Activated naive CD8-positive, alpha-beta T cell treated with anti-CD3 and anti-CD28 coated beads for 36 hours (primary cell): Measurements from ENCODE around the gene EXOC8. TPM values are rescaled to one million over a fixed set of nuclear protein-coding genes. Genes with fewer than 3 reads are reported as not detected.

Experiments used
- DNase-seq: peaks from one replicate; pipeline ENCODE4 v3.0.0; 2021
- H3K27ac Mint-ChIP-seq: one replicate; pipeline ENCODE4 v1.8.0; 2022; ENCODE audit warnings: mild to moderate bottlenecking, moderate library complexity, mixed read lengths
- H3K27me3 Mint-ChIP-seq: one replicate; pipeline ENCODE4 v1.8.0; 2022; ENCODE audit warnings: mild to moderate bottlenecking, mixed read lengths
- H3K36me3 Mint-ChIP-seq: one replicate; pipeline ENCODE4 v1.8.0; 2021; ENCODE audit warnings: mild to moderate bottlenecking, mixed read lengths
- H3K4me1 Mint-ChIP-seq: one replicate; pipeline ENCODE4 v1.8.0; 2021; ENCODE audit warnings: mixed read lengths
- H3K4me3 Mint-ChIP-seq: one replicate; pipeline ENCODE4 v1.8.0; 2022; ENCODE audit warnings: mild to moderate bottlenecking, moderate library complexity, mixed read lengths
- H3K9me3 Mint-ChIP-seq: one replicate; pipeline ENCODE4 v1.8.0; 2022; ENCODE audit warnings: mixed read lengths
- total RNA-seq, 2 experiments: library from RNA; stranded (reverse); gene quantifications; one replicate each; pipeline ENCODE4 v1.2.3, GENCODE V29; 2021

The EXOC8 gene
- total RNA-seq, 2 experiments from 2014 or later = 12.6 to 13.0 TPM

GRCh38 chr1:231335663-231336602, 1.7 kb downstream of the EXOC8 start:
- Mint-ChIP-seq H3K27ac (peak overlapping the region; percentile 43), H3K27me3 (peaks cover 3% of the 10 kb centered on the region), H3K4me1 (peaks cover 55% of the 10 kb centered on the region), H3K36me3 (peaks cover 68% of the 10 kb centered on the region), H3K9me3 (peaks cover 9% of the 10 kb centered on the region), H3K4me3 (peak overlapping the region; percentile 97)
- no peak for DNase-seq

DNA sequence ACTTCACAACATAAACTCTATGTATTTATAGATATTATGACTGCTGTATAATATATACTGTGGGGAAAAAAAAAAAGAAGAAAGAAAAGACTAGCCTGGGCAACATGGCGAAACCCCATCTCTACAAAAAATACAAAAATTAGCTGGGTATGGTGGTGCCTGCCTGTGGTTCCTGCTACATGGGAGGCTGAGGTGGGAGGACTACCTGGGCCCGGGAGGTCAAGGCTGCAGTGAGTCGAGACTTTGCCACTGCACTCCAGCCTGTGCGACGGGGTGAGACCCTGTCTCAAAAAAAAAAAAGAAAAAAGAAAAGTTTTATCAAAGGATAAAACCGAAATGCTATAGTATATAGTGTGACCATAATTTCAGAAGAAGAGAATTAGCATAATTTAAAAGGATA, 2.7 kb downstream of the EXOC8 start:
- Mint-ChIP-seq H3K27ac (no peak overlapping the region), H3K4me3 (peak overlapping the region; percentile 65), H3K27me3 (peaks cover 3% of the 10 kb centered on the region), H3K36me3 (peaks cover 66% of the 10 kb centered on the region), H3K9me3 (peaks cover 9% of the 10 kb centered on the region), H3K4me1 (peaks cover 48% of the 10 kb centered on the region)
- no peak for DNase-seq

DNA sequence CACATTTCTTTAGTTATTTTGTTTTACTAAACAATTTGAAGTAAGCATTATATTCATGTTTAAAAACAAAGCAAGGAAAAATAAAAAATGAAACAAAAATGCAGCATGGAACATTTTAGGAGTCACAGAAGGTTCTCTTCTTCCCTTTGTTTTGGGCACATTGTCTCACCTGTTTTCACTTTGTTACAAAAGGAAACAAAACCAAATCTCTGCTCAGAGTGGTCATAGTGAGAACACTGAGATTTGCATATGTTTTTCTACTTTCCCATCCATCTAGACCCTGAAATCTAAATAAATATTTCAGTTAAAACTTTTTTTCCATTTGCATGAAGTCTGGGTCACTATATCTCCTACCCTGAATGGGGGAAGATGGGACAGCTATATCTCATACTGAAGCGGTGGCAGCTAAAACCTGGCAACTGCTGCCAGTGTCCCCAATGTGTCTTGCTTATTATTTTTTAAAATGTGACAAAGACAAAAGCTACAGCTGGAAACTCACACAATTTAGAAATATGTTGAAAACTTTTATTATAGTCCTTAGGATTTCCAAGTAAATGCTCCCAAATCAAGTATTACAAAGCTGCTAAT, 3.5 kb downstream of the EXOC8 start:
- H3K27ac Mint-ChIP-seq = no peak overlapping the region
- H3K36me3 Mint-ChIP-seq = peaks cover 61% of the 10 kb centered on the region
- peaks cover 43% of the 10 kb centered on the region for H3K4me1 Mint-ChIP-seq

GRCh38 chr1:231332761-231333160, 4.9 kb downstream of the EXOC8 start:
- no peak overlapping the region for H3K27ac Mint-ChIP-seq
- H3K36me3 Mint-ChIP-seq = peaks cover 56% of the 10 kb centered on the region
- no peak overlapping the region for H3K4me3 Mint-ChIP-seq
- peaks cover 39% of the 10 kb centered on the region for H3K4me1 Mint-ChIP-seq
- no peak for DNase-seq
- peaks cover 8% of the 10 kb centered on the region for H3K9me3 Mint-ChIP-seq
- H3K27me3 Mint-ChIP-seq = peaks cover 2% of the 10 kb centered on the region

More for the DNA sequence above, 3.5 kb downstream of the EXOC8 start:
- H3K27me3 Mint-ChIP-seq = peaks cover 3% of the 10 kb centered on the region
- DNase-seq = no peak
- peak overlapping the region; percentile 43 for H3K4me3 Mint-ChIP-seq
- peaks cover 9% of the 10 kb centered on the region for H3K9me3 Mint-ChIP-seq

GRCh38 chr1:231329483-231329882, 8.2 kb downstream of the EXOC8 start:
- Mint-ChIP-seq H3K27ac (no peak overlapping the region), H3K9me3 (peaks cover 7% of the 10 kb centered on the region), H3K36me3 (peaks cover 29% of the 10 kb centered on the region), H3K27me3 (no peaks in the 10 kb centered on the region), H3K4me3 (no peak overlapping the region), H3K4me1 (peaks cover 17% of the 10 kb centered on the region)
- no peak for DNase-seq

DNA sequence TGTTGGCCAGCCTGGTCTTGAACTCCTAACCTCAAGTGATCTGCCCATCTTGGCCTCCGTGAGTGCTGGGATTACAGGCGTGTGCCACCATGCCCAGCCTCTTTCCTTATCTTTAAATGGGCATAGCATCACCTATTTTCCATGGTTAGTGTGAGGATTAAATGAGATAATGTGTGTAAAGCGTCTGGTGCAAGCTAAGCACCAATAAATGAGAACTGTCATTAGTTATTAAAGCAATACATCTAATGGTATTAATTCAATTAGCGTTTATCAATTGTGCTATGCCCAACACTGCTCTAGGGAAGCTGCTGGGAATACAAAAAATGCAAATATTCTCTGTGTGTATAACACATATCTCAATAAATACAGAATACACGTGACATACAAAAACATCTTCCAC, 10.0 kb downstream of the EXOC8 start:
- H3K27ac Mint-ChIP-seq = no peak overlapping the region

GRCh38 chr1:231326248-231326647, 11.4 kb downstream of the EXOC8 start:
- H3K27ac Mint-ChIP-seq = no peak overlapping the region
- H3K36me3 Mint-ChIP-seq = peaks cover 2% of the 10 kb centered on the region
- peaks cover 4% of the 10 kb centered on the region for H3K4me1 Mint-ChIP-seq
- H3K27me3 Mint-ChIP-seq = no peaks in the 10 kb centered on the region
- no peak for DNase-seq
- no peak overlapping the region for H3K4me3 Mint-ChIP-seq
- H3K9me3 Mint-ChIP-seq = peaks cover 1% of the 10 kb centered on the region

More for the DNA sequence above, 10.0 kb downstream of the EXOC8 start:
- H3K4me3 Mint-ChIP-seq = no peak overlapping the region
- no peaks in the 10 kb centered on the region for H3K27me3 Mint-ChIP-seq
- H3K9me3 Mint-ChIP-seq = peaks cover 7% of the 10 kb centered on the region
- peaks cover 13% of the 10 kb centered on the region for H3K36me3 Mint-ChIP-seq
- H3K4me1 Mint-ChIP-seq = peaks cover 8% of the 10 kb centered on the region
- no peak for DNase-seq

DNA sequence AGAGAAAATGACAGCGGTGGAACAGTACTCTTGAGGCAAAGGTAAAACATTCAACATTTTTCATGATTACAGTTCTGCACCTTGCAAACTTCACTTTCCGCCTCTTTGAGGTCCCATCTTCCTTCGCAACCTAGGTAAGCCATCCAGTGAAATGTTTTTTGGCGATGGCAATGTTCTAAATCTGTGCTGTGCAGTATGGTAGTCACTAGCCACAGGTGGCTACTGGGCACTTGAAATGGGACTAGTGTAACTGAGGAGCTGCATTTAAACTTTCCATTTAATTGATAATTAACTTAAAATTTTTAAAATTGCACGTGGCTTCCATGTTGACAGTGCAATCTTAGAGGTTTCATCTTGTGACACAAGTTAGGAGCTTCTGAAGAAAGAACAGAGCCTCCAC, 13.0 kb downstream of the EXOC8 start:
- DNase-seq = no peak
- H3K4me3 Mint-ChIP-seq = no peak overlapping the region
- no peak overlapping the region for H3K27ac Mint-ChIP-seq
- H3K9me3 Mint-ChIP-seq = no peaks in the 10 kb centered on the region
- H3K36me3 Mint-ChIP-seq = no peaks in the 10 kb centered on the region
- peaks cover 3% of the 10 kb centered on the region for H3K4me1 Mint-ChIP-seq
- H3K27me3 Mint-ChIP-seq = no peaks in the 10 kb centered on the region

DNA sequence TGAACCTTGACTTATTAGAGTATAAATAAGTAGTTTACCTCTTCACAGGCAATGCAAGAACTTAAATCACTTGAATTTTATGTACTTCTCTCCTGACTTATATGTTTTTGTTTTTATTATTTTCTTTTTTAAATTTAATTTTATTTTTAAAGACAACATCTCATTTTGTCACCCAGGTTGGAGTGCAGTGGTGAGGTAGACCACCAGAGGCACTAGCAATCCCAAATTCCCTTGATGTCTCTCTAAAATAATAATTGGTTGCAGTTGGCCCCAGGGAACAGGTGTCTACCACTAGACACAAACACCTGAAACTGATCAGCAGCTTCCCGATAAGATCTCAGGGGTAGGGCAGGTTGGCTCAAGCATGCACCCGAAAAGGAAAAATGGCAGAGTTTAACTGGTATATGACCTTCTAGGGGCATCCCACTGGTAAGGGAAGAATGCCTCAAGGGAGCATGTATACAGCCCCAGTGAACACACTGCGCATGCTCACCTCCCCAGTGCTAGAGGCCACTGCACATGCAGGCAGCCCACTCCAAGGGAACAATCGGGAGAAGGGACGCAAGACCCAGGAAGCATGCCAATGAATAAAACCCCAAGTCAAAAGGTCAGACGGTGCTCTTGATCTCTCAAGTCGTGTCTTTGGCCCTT, 14.6 kb downstream of the EXOC8 start:
- no peaks in the 10 kb centered on the region for H3K36me3 Mint-ChIP-seq
- no peaks in the 10 kb centered on the region for H3K9me3 Mint-ChIP-seq
- DNase-seq = no peak
- H3K4me3 Mint-ChIP-seq = no peak overlapping the region
- H3K27ac Mint-ChIP-seq = no peak overlapping the region
- H3K4me1 Mint-ChIP-seq = no peaks in the 10 kb centered on the region
- H3K27me3 Mint-ChIP-seq = no peaks in the 10 kb centered on the region

DNA sequence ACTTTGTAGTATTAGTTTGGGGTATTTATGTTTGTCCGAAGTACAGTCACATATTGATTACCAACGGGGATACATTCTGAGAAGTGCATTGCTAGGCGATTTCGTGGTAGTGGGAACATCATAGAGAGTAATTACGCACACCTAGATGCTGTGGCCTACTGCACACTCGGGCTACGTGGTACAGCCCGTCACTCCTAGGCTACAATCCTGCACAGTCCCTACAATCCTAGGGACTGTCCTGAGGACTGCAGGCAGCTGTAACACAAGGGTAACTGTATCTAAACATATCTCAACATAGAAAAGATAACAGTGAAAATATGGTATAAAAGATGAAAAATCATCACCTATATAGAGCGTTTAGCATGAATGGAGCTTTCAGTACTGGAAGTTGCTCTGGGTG, 18.6 kb downstream of the EXOC8 start:
- Mint-ChIP-seq H3K9me3 (no peaks in the 10 kb centered on the region), H3K4me3 (no peak overlapping the region), H3K27ac (no peak overlapping the region), H3K4me1 (peaks cover 2% of the 10 kb centered on the region), H3K27me3 (no peaks in the 10 kb centered on the region), H3K36me3 (no peaks in the 10 kb centered on the region)
- no peak for DNase-seq

- Mint-ChIP-seq H3K27ac (no peak overlapping the region), H3K4me3 (no peak overlapping the region), H3K9me3 (no peaks in the 10 kb centered on the region), H3K36me3 (no peaks in the 10 kb centered on the region), H3K4me1 (peaks cover 2% of the 10 kb centered on the region), H3K27me3 (no peaks in the 10 kb centered on the region)
- no peak for DNase-seq
These were observed 19.1 kb downstream of the EXOC8 start for GRCh38 chr1:231318568-231318967.

DNA sequence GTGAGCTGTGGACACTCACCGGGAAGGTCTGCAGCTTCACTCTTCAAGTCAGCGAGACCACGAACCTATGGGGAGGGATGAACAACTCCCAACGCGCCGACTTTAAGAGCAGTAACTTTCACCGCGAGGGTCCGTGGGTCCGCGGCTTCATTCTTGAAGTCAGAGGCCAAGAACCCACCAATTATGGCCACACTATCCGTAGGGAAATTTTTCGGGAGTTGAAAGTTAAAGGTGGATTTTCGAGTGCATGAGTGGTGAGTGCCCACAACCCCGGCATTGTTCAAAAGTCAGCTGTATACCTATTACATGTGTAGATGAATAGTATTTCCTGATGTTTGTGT, 19.7 kb downstream of the EXOC8 start:
- H3K27ac Mint-ChIP-seq = no peak overlapping the region
- H3K27me3 Mint-ChIP-seq = no peaks in the 10 kb centered on the region
- no peaks in the 10 kb centered on the region for H3K36me3 Mint-ChIP-seq
- no peak for DNase-seq
- no peaks in the 10 kb centered on the region for H3K9me3 Mint-ChIP-seq
- H3K4me1 Mint-ChIP-seq = peaks cover 2% of the 10 kb centered on the region
- H3K4me3 Mint-ChIP-seq = no peak overlapping the region

DNA sequence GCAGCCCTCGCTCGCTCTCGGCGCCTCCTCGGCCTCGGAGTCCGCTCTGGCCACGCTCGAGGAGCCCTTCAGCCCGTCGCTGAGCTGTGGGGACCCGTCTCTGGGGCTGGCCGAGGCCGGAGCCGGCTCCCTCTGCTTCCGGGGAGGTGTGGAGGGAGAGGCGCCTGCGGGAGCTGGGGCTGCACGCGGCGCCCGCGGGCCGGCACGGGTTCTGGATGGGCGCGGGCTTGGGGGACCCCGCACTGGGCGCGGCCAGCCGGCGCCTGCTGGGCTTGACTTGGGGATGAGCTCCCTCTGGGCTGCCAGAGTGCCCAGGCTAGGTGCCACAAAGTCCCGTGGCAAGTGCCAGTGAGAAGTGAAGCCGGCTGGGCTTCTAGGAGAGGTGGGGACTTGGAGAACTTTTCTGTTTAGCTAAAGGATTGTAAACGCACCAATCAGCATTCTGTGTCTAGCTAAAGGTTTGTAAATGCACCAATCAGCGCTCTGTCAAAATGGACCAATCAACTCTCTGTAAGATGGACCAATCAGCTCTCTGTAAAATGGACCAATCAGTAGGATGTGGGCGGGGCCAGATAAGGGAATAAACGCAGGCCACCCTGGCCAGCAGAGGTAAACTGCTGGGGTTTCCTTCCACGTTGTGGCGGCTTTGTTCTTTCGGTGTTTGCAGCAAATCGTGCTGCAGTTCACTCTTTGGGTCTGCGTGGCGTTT, 20.2 kb downstream of the EXOC8 start:
- peaks cover 2% of the 10 kb centered on the region for H3K4me1 Mint-ChIP-seq
- H3K27me3 Mint-ChIP-seq = no peaks in the 10 kb centered on the region
- no peak overlapping the region for H3K27ac Mint-ChIP-seq
- H3K9me3 Mint-ChIP-seq = no peaks in the 10 kb centered on the region
- H3K36me3 Mint-ChIP-seq = no peaks in the 10 kb centered on the region
- DNase-seq = peak; percentile 8
- H3K4me3 Mint-ChIP-seq = no peak overlapping the region

DNA sequence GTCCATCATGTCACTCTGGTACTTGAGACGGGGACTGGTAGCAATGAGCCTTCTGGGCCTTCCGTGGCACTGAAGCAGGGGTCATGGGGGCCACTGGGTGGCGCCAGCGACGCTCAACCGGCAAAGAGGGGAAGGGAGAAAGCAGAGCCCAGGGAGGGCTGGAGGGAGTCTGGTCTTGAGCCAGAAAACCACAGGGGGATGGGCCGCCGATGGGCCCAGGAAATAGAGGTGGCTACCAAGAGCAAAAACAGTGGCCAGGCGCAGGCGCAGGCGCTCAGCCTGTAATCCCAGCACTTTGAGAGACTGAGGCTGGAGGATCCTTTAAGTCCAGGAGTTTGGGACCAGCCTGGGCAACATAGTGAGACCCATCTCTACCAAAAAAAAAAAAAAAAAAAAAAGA, 21.8 kb downstream of the EXOC8 start:
- peaks cover 2% of the 10 kb centered on the region for H3K4me1 Mint-ChIP-seq
- no peaks in the 10 kb centered on the region for H3K27me3 Mint-ChIP-seq
- H3K9me3 Mint-ChIP-seq = no peaks in the 10 kb centered on the region
- no peaks in the 10 kb centered on the region for H3K36me3 Mint-ChIP-seq
- peak; percentile 46 for DNase-seq
- H3K4me3 Mint-ChIP-seq = no peak overlapping the region
- no peak overlapping the region for H3K27ac Mint-ChIP-seq

DNA sequence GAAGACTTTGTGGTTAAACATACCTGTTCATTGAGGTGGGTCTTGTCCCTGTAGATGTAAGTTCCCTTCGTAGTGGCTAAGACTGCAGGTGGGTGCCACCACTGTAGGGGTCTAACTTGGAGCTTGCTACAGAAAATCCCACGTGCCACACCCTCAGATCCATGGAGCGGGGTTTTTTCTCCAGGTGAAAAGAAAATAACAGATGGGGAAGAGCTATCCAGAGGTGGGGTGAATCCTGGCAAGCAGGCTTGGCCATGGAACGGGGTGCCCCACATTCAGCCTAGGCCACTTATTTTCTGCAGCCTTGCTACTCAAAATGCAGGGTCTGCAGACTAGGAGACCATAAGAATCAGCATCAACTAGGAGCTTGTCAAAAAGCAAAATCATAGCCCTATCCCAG, 24.0 kb downstream of the EXOC8 start:
- no peak for DNase-seq
- H3K27me3 Mint-ChIP-seq = no peaks in the 10 kb centered on the region
- no peaks in the 10 kb centered on the region for H3K36me3 Mint-ChIP-seq
- H3K4me1 Mint-ChIP-seq = peaks cover 2% of the 10 kb centered on the region
- H3K4me3 Mint-ChIP-seq = no peak overlapping the region
- no peak overlapping the region for H3K27ac Mint-ChIP-seq
- no peaks in the 10 kb centered on the region for H3K9me3 Mint-ChIP-seq
